Lower lobe of right lung (tissue), 2 donors: ENCODE measurements around the gene LDB3. TPM values are rescaled to one million over a fixed set of nuclear protein-coding genes. Genes with fewer than 3 reads are reported as not detected.

Experiments
- ATAC-seq, 2 donors: fragments of 200-7000 bp; cut with Tn5 transposase; one replicate each; pipeline ENCODE4 v1.9.1; 2020 to 2022; ENCODE audit warnings: mild to moderate bottlenecking in 2 of 2, moderate library complexity in 2 of 2
- DNase-seq: peaks from one replicate; pipeline ENCODE4 v3.0.0-alpha.2; 2020
- H3K27ac ChIP-seq: fragments of 200-600 bp; one replicate; pipeline ENCODE4 v1.8.0; 2022
- H3K27me3 ChIP-seq: fragments of 200-600 bp; one replicate; pipeline ENCODE4 v1.8.0; 2022; ENCODE audit warnings: low read depth
- H3K36me3 ChIP-seq: fragments of 200-600 bp; one replicate; pipeline ENCODE4 v1.8.0; 2022; ENCODE audit warnings: mild to moderate bottlenecking
- H3K4me1 ChIP-seq: fragments of 200-600 bp; one replicate; pipeline ENCODE4 v1.8.0; 2022
- H3K4me3 ChIP-seq: fragments of 200-600 bp; one replicate; pipeline ENCODE4 v1.8.0; 2022; ENCODE audit warnings: mild to moderate bottlenecking
- H3K9me3 ChIP-seq: fragments of 200-600 bp; one replicate; pipeline ENCODE4 v1.8.0; 2022
- CTCF ChIP-seq: fragments of 200-600 bp; IDR thresholded peaks from one replicate; pipeline ENCODE4 v1.8.0; 2022; ENCODE audit warnings: antibody characterized with exemption, mild to moderate bottlenecking
- intact Hi-C: fragments of 100-400 bp; cut with DNase I; formaldehyde crosslinking; loops from one replicate; pipeline ENCODE4 v1.11.0; 2022
- total RNA-seq: library from RNA; stranded (reverse); fragmentation: NEBNext Ultra II Directional; extraction: Animal tissue kit (Norgen Biotek cat#: 25700); gene quantifications from one replicate; pipeline ENCODE4 v1.2.1, GENCODE V29; 2021
- donor health status: DM: no; HTN: yes; CAD: no; lungs with severe emphysema.

Gene LDB3
- total RNA-seq, 1 donor from 2014 or later: 2.2 TPM

DNA sequence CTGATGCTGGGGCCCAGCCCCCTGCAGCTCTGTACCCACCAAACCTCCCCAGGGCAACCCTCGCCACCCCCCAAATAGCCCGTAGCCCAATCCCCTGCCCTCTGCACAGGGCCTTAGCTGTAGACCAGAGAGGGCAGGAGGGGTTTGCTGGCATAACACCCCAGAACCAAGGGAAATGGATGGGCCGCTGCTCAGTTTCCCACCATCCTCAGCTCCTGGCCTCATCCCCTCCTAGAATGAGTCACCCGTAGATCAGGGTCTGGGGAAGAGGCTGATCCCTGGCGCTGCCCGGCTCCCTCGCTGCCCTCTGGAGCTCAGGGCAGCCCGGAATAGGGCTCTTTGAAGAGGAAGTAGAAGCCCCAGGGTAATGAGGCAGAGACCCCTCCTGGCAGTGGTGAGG is 31.2 kb downstream of the LDB3 start:
- DNase-seq (peak; percentile 10), ATAC-seq (no peak)
- Histone ChIP-seq H3K36me3 (no peaks in the 10 kb centered on the region), H3K4me1 (no peaks in the 10 kb centered on the region), H3K27me3 (no peaks in the 10 kb centered on the region), H3K27ac (no peak overlapping the region), H3K9me3 (no peaks in the 10 kb centered on the region), H3K4me3 (no peak overlapping the region)
- intact Hi-C loops: no loop called here
- TF ChIP-seq CTCF: no peak

DNA sequence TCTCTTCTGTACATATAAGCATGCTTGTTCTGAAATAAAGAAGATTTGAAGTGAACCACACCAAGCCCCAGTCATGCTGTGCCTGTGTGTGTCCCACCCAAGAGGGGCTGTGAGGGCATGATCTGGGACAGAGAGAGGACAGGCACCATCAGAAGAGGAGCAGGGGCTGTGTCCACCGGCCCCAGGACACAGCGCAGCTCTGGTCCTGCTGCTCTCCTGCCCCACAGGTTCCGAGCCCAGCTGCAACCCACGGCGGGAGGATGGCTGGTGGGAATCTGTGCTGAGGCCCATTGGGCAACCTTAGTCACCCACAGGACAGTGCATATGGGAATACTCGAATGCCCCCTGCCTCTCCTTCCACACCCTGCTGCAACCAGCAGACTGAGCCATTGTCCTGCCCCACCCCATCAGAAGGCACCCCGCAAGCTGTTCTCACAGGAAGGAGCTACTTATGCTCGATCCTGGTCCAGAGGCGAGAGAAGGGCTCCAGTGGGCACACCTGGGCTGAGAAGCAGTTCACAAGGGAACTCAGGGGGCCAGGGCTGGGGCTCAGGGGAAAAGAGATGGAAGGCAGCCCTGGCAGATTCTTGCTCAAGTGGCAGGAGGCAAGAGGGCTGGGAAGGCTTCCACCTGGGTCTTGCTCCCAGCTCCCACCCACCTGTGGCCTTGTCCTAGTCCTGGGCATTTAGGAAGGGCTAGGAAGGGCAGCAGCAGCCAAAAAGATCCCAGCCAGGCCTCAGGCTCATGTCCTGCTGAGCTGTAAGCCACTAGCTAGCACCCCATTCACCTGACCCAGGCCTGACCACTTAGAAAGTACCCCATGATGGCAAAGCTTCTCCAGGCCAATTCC is 31.9 kb downstream of the LDB3 start:
- intact Hi-C loops: no loop called here
- DNase-seq: peak; percentile 31
- Histone ChIP-seq H3K4me1 (no peaks in the 10 kb centered on the region), H3K9me3 (no peaks in the 10 kb centered on the region), H3K36me3 (no peaks in the 10 kb centered on the region), H3K27ac (no peak overlapping the region), H3K27me3 (no peaks in the 10 kb centered on the region), H3K4me3 (no peak overlapping the region)
- TF ChIP-seq CTCF: no peak
- peak; percentile 5 to 13 for ATAC-seq

GRCh38 chr10:86700851-86701617 is 32.7 kb downstream of the LDB3 start:
- no peaks in the 10 kb centered on the region for H3K4me1 ChIP-seq
- no peaks in the 10 kb centered on the region for H3K9me3 ChIP-seq
- no peak overlapping the region for H3K27ac ChIP-seq
- intact Hi-C loops: no loop called here
- H3K27me3 ChIP-seq: peaks cover 4% of the 10 kb centered on the region
- ATAC-seq: no peak
- H3K4me3 ChIP-seq: no peak overlapping the region
- no peaks in the 10 kb centered on the region for H3K36me3 ChIP-seq
- peak; percentile 28 for DNase-seq
- no peak for TF ChIP-seq CTCF

GRCh38 chr10:86703176-86703575 is 34.9 kb downstream of the LDB3 start:
- DNase-seq: peak; percentile 15
- ATAC-seq: no peak
- Histone ChIP-seq H3K27me3 (peaks cover 4% of the 10 kb centered on the region), H3K27ac (no peak overlapping the region), H3K9me3 (no peaks in the 10 kb centered on the region), H3K36me3 (no peaks in the 10 kb centered on the region), H3K4me1 (no peaks in the 10 kb centered on the region), H3K4me3 (no peak overlapping the region)
- TF ChIP-seq CTCF: no peak
- intact Hi-C loops: no loop called here

DNA sequence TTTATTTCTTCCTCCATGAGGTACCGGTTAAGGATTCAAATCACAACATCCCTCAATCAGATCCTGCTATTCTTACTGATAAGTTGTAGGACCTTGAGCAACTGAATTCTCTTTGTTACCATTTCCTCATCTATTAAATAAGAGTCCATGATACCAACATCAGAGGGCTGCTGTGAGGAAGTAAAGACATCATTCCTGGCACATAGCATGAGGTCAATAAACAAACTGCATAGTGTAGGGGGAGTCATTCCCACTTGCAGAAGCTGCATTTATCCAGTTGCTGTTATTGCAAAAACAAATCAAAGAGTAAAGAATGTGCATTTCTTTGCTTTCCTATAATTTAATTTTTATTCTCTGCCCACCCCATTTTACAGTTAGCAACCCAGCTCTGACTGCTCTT is 36.8 kb downstream of the LDB3 start:
- Histone ChIP-seq H3K4me1 (no peaks in the 10 kb centered on the region), H3K9me3 (no peaks in the 10 kb centered on the region), H3K27ac (no peak overlapping the region), H3K4me3 (no peak overlapping the region), H3K27me3 (peaks cover 4% of the 10 kb centered on the region), H3K36me3 (no peaks in the 10 kb centered on the region)
- no peak for DNase-seq
- intact Hi-C loops: no loop called here
- no peak for TF ChIP-seq CTCF
- no peak for ATAC-seq
